T-helper 1 cell treated with Interleukin-12 subunit alpha and Interleukin-12 subunit beta and Interleukin-4 antibody, amounts not matched to agents 30 ng/mL and 1 ng/mL, for 36 hours (primary cell): ENCODE measurements around the gene CHKA. TPM values are rescaled to one million over a fixed set of nuclear protein-coding genes. Genes with fewer than 3 reads are reported as not detected.
"Not testable (repeated sequence)": the region's sequence is repeated elsewhere in the genome, so short reads cannot be mapped to it uniquely, and the experiment has no call there.

ENCODE experiments used
- intact Hi-C: fragments of 100-400 bp; cut with micrococcal nuclease; formaldehyde crosslinking; loops from one replicate; pipeline ENCODE4 v1.15.1; 2024
- total RNA-seq: library from RNA; stranded (reverse); gene quantifications from 2 replicates; pipeline ENCODE4 v1.2.3, GENCODE V29; 2022

The CHKA gene
- total RNA-seq, 1 donor from 2014 or later: 7.2 TPM

GRCh38 chr11:68116974-68117373, 4.2 kb downstream of the CHKA start:
- intact Hi-C loops: no loop called here

DNA sequence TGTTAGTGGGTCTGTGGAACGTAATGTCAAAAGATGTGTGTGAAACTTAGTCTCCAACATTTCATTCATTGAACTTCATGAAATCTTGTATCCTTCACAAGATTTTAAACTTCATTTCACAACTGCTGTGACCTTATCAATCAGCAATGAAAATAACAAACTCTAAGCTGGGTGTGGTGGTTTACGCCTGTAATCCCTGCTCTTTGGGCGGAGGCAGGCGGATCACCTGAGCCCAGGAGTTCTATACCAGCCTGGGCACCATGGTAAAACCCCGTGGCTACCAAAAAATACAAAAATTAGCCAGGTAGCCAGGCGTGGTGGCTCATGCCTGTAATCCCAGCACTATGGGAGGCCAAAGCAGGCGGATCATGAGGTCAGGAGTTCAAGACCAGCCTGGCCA, 5.1 kb downstream of the CHKA start:
- intact Hi-C loops: no loop called here

DNA sequence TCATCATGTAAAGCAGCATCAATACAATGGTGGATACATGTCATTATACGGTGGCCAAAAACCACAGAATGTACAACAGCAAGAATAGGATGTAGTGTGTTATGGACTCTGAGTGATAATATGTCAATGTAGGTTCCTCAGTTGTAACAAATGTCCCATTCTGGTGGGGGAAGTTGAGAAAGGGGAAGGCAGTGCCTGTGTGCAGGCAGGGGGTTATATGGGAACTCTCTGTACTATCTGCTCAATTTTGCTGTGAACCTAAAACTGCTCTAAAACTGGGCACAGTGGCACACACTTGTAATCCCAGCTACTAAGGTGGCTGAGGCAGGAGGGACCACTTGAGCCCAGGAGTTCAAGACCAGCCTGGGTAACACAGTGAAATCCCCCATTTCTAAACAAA, 5.9 kb downstream of the CHKA start:
- intact Hi-C loops: no loop called here

DNA sequence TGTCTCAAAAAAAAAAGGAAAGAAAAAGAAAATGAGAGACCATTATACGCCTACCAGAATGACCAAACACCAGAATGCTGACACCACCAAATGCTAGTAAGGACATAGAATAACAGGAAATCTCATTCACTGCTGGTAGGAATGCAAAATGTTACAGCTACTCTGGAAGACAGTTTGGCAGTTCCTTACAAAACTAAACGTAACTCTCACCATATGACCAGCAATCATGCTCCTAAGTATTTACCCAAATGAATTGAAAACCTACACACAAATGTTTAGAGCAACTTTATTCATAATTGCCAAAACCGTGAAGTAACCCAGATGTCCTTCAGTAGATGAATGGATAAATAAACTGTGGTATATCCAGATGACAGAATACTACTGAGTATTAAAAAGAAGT, 7.2 kb downstream of the CHKA start:
- intact Hi-C loops: no loop called here

- intact Hi-C loops: no loop called here
Observed at GRCh38 chr11:68107689-68108088, 13.5 kb downstream of the CHKA start.

GRCh38 chr11:68106165-68106940, 14.8 kb downstream of the CHKA start:
- intact Hi-C loops: no loop called here

GRCh38 chr11:68099474-68100405, 21.4 kb downstream of the CHKA start:
- intact Hi-C loops: loop anchor here (2.0 kb wide), 1 partner anchor 21 kb away; the partner anchor contains the start of gene CHKA

DNA sequence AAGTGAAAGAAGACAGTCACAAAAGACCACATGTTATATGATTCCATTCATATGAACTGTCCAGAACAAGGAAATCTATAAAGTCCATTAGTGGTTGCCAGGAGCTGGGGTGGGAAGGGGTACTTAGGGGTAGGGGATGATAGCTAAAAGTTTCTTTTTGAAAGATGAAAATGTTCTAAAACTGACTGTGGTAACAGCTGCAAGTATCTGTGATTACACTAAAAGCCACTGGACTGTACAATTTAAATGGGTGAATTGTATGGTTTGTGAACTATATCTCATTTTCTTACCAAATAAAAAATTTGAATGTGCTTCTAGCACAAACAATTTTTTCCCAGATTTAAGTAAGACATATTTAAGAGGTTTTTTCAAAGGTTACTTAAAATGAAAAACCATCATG, 22.1 kb downstream of the CHKA start:
- intact Hi-C loops: no loop called here

GRCh38 chr11:68096962-68097361, 24.2 kb downstream of the CHKA start:
- intact Hi-C loops: no loop called here

GRCh38 chr11:68093565-68093964, 27.6 kb downstream of the CHKA start:
- intact Hi-C loops: no loop called here

GRCh38 chr11:68092946-68093345, 28.2 kb downstream of the CHKA start:
- intact Hi-C loops: not testable (repeated sequence)

- intact Hi-C loops: no loop called here
Observed at GRCh38 chr11:68092411-68092810, 28.8 kb downstream of the CHKA start.

DNA sequence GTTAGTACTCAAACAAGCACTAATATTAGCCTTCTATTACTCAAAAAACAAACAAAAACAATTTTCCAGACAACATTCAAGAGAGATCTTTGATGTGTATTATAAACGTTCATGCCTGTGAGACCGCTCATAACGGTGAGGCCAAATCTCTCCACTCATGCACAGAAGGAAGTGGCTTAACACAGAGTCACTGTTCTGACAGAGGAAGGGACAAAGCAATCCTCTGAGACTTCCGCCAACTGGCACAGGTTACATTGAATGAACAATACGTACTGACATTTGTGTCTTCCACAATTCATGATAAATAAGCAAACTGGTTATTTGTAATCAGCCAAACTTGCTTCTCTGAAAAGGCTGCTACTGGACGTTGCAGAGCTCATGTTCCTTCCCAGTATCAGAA, 30.5 kb downstream of the CHKA start:
- intact Hi-C loops: no loop called here

DNA sequence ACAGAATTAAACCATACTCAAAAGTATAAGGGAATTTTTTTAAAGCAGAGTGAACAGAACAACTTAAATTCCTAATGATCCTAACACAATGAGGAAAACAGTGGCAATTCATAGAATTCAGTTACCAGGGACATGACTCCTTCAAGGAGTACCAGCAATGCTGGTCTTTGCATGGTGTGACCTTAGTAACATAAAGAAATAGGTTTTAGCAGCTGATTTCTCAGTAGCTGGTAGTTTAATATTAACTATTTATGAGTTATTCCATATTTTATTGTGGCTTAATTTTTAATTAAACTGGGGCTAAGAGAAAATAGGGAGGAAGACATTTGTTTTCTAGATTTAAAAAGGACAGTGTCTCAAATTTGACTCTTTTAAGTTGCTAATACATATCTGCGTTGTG, 30.9 kb downstream of the CHKA start:
- intact Hi-C loops: no loop called here

DNA sequence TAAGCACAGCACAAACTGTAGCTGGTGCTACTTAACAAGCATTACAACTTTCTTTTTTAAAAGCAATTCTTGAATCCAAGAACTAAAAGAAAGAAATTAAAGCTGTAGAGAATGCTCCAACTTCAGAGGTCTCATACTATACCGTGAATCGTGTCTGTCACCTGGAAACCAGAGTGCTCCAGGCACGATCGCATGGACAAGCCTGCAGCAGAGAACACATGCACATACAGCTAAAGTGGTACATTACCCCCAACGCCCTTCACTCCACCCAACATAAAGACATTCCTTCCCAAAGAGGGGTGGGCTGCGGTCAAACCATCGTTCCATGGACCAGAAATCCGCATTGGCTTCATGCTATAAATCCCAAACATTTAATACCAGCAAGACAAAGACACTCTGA, 31.5 kb downstream of the CHKA start:
- intact Hi-C loops: no loop called here

DNA sequence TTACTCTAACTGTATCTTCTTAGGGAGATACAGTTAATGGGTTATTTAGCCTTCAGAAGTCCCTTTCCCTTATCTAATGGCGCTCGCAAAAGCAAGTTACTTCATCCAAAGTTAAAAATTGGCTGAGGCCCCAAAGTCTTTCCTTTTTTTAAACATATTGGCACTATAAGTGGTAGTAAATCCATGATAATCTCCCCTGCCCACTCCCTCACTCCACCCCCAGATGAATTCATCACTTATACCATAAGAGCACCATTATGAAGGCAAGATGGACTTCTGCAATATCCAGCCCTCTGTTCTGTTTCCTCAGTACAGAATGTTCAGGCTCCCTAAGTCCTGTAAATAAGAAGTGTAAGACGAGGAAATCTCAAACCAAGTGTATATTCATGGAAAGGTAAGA, 37.7 kb downstream of the CHKA start:
- intact Hi-C loops: no loop called here

- intact Hi-C loops: no loop called here
Observed at GRCh38 chr11:68082481-68082880, 38.7 kb downstream of the CHKA start.

DNA sequence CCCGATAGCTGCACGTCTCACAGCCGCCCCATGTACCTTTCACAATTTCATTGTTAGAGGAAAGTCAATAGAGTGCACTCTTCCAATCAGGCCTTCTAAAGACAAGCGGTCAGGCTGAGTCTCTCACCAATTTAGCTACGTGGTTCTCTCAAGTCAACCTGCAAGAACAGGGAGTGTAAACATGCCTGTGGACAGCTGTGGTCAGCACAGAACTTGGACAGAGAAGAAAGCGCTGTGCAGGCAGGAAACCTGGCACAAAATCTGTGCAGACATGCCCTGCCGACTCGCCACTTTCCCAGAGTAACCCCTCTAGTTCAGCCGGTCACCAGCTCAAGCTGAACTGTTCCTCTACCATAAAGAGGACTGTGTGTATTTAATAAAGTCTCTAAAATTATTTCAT, 39.5 kb downstream of the CHKA start:
- intact Hi-C loops: no loop called here

GRCh38 chr11:68080860-68081259, 40.3 kb downstream of the CHKA start:
- intact Hi-C loops: no loop called here

DNA sequence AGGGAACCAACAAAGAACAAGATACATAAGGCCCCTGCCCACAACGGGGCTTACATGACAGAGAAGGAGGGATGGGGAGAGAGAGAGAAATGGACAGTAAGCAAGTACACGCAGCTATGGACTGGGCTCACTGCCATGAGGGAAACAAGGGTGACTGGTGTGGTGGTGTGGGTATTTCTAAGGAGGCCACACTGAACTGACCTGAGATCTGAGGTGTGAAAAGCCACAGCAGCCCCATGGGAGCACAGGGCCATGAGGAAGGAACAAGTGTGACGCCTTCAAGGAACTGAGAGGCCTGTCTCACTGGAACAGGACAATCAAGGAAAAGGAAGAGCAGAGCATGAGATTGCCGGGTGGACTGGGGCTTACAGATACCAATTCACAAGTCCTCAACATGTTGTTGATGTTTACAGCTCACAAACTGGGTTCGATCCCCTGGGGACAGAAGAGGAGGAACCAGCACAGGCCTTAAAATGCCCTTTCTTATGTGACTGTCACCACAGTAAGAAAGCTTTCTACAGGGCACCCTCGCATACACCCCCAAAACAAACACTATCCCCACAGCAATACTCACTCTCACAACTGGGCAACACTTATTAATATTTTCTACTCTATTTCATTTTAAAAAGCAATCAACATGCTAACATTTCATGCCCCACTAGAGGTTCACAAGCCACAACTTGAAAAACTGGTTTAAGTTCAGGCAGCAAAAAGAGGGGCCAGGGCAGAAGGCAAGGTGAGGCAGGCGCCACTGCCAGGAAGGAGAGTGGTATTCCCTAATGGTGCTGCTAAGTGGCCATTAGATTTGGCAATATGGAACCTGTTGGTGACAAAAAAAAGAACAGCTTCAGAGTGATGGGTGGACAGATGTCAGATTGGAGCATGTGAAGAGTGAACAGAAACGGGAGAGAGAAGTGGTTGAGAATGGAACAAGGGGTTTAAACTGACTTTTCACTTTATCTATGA, 43.3 kb downstream of the CHKA start:
- intact Hi-C loops: no loop called here

GRCh38 chr11:68076371-68077042, 44.7 kb downstream of the CHKA start:
- intact Hi-C loops: no loop called here
